Measurements from ENCODE around the gene FAM83F.
"Not testable (repeated sequence)": the region's sequence is repeated elsewhere in the genome, so short reads cannot be mapped to it uniquely, and the experiment has no call there.

Gene FAM83F

DNA sequence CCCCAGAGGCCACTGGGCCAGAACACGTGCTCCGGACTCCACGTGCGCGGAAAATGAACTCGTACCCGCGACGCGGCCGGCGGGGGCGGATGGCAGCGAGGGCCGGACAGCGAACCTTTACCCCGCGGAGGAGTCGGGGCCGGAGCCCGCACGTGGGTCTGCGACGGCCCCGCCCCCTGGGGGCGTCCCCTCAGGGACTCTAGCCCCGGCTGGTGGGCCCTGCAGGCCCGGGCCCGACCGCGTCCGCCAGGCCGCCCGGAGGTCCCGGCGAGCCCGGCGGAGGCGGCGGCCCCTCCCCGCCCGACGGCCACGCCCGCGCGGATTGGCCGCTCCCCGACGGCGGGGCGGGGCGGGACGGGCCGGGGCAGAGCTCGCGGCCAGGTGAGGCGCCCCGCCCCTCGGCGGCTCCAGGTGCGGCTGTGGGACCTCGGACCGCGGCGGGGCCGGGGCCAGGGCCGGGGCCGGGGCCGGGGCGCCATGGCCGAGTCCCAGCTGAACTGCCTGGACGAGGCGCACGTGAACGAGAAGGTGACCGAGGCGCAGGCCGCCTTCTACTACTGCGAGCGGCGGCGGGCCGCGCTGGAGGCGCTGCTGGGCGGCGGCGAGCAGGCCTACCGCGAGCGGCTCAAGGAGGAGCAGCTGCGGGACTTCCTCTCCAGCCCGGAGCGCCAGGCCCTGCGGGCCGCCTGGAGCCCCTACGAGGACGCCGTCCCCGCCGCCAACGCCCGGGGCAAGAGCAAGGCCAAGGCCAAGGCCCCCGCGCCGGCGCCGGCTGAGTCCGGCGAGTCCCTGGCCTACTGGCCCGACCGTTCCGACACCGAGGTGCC is at the start of gene FAM83F:
Gene FAM83F (plus strand): TSS at position 389 of the 827 bp plus-strand sequence. CDS start 89 bp downstream, at position 478.
- DNase-seq = no peak

DNA sequence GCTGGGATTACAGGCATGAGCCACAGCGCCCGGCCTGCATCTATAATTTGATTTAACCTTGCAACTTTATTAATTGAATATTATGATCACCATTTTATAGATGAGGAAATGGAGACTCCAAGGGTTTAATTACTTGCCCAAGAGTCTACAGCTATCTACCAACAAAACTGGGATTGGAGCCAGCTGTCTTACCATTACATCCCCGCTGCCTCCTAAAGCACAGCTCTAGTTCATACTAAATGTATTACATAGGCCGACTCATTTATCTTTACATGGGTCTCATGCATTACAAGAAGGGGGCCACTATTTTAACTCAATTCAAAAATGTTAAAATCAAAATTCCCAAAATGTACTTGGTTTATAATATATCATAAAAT is 48.6 kb upstream of the FAM83F start:
- DNase-seq = no peak

DNA sequence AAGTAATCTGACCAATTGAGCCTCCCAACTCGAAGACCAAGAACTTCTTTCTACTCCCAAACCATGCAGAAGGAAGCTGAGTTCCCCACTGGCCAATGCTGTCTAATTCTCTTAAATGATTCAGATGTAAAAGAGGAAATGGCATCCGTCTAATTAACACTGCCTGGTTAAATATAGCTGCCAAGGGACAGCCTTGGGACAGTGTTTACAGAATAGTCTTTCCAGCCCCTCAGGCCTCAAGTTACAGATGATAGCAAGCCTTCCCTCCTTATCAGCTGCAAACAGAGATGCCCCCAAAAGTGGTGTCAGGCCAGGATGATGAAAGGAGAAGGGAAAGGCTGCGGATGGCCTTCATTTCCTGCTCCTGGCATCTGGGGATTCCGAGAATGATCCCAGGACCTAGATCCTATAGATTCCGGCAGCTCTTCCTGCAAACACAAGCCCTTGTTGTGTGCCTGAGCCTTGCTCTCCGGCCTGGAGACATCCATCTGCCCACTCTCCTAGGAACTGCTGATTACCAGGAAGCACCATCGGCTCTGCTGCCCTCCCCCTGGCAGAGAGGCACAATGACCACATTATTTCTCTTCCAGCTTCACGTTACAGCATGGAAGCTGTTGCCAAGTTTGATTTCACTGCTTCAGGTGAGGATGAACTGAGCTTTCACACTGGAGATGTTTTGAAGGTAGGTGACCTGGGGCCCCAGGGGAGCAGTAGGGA is 48.1 kb upstream of the FAM83F start:
- peak; percentile 86 for DNase-seq

DNA sequence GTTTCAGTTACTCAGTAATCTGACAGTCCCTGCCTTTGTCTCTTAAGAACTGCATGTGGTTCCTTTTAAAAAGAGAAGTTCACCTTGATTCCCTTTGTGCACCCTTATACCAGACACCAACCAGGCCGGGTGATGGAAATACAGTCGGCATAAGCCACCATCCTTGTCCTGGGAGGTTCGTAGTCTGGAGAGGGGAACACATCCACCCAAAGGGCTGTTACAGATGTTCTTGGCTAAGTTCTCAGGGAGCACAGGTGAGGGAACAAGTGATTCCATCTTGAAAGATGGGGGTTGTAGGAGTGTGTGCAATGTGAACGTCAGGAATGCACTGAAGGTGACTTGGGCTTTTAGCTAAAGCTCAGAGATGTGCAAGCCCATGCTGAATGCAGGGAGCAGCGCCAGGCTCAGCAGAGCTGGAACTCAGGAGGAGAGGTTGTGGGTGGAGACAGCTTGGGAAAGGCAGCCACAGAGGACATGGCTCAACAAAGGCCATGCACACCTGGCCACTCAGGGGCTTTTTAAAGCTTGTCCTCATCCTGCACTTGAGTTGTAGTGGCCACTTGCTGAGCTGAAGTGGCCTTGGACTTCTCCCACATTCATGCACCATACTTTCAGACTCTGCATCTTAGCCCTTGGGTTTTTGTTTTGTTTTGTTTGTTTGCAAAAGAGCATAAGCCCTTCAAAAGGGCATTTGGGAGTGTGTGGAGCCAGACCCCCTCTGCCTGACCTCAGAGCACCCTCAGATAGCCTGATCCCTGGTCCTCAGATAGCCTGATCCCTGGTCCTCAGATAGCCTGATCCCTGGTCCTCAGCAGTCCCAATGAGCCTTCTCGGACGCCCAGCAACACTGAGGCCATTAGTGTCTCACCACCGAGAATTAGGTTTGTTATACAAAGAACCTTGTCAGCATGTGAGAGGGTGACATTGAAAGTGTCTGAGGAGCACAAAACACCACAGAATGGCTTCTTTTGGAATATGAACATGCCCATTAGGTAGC is 47.2 kb upstream of the FAM83F start:
- peak; percentile 87 for DNase-seq

DNA sequence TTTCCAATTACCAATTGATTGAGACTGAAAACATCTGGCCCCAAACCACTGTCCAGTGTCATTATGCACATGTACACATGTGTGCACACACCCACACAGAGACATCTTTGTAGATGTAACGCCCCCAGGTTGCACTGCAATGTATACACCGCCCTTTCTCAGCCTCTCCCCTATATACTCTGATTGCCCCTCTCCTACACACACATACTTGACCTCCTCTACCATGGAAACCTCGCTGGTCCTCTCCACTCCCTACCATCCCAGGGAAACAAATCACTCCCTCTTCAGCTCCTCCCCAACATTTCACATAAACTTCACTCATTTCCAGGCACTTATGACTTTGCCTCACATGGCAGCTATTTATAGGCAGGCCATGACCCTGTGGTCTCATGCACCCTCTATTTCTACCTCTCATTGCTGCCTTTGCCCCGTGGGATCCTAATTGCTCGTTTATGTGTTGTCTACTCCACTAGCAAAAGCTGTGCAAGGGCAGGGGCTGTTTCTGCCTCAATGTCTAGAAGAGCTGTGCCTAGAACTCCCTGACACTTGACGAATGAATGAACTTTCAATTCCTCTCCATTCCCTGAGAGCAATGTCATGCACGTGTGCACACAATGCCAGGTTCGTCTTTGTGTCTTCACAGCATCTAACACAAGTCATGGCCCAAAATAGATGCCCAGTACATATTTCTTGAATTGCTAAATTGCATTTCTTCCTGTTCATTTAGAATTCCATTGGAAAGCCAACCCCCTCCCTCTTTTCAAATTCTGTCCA is 44.6 kb upstream of the FAM83F start:
- no peak for DNase-seq

DNA sequence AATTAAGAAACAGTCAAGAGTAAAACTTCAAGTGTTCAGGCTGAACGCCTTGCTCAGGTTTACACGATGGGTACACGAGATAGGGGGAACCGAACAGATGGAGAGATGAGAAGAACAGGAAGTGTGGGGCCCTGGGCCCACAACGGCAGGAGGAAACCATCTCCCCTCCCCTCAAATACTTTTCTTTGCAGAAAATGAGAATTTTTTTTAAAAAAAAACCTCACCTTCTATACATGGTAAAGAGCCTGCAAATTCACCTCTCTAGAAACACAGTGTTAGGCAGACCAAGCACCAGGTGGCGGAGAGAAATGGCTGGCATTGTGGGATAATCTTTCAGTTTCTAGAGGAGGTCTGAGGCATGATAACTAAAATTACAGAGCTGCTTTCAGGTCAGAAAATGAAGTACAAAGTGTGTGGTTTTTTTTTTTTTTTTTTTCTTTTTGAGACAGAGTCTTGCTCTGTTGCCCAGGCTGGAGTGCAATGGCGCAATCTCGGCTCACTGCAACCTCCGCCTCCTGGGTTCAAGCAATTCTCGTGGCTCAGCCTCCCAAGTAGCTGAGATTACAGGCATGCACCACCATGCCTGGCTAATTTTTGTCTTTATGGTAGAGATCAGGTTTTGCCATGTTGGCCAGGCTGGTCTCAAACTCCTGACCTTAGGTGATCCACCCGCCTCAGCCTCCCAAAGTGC is 43.0 kb upstream of the FAM83F start:
- DNase-seq = not testable (repeated sequence)

DNA sequence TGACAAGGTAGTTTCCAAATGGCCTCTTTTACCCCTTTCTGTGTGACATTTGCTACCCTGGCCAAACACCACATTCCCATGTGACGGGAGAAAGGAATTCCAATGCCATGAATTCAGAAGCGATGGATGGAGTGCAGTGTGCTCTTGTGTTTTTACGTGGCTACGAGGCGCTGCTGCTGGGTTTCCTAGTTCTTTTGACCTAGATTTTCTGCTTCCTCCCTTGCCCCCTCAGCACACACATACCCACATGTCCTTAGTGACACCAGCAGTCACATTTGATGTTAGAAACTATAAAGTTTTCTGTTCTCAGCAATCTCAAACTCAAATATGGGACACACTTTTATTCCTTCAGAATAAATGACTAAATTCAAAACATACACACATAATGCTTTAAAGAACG is 42.4 kb upstream of the FAM83F start:
- no peak for DNase-seq

DNA sequence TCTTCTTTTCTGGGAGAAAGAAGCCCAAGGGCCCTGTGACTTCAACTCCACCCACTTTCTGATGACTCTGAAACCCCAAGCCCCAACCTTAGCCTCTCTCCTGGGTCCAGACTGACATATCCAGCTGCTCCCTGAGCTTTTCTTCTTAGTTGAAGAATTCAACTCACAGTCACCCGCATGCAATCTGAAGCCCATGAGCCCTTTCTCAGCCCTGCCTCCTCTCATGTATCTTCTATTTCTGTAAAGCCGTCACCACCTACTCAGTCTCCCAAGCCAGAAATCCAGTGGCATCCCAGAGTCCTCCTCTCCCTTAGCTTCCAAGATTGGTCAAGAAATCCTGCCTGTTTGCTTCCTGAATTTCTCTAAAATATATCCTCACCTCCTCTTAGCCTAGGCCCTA is 41.7 kb upstream of the FAM83F start:
- no peak for DNase-seq

DNA sequence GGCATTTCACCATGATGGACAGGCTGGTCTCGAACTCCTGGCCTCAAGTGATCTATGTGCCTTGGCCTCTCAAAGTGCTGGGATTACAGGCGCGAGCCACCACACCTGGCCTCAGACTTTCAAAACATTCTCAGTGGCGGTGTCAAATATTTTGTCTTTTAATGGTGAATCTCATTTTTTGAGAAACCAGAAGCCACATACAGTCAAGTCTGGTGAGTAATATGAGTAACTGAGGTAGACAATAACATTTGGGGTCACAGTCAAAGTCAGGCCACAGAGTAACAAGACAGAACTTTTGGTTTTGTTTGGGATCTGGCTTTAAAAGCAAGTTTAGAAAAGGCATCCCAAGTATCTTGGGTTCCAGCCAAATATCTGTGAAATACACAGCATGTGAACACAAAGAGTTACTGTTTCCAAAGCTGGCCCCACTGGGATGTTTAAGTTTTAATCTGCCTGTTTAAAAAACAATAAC is 40.1 kb upstream of the FAM83F start:
- DNase-seq = no peak

DNA sequence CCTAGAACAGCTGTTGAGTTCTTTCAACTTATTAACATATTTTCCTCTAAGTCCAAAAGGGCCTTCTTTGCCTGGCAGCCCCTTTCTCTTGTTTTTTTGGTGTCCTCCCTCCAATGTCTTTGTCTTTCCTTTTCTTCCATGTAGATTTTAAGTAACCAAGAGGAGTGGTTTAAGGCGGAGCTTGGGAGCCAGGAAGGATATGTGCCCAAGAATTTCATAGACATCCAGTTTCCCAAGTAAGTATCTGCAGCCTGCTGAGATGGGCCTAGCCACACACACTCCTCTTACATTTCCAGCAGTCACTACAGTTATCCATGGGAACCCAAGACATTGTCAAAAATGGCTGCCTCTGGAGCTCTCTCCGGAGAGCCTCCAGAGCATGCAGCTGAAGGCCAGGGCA is 39.1 kb upstream of the FAM83F start:
- DNase-seq = no peak

DNA sequence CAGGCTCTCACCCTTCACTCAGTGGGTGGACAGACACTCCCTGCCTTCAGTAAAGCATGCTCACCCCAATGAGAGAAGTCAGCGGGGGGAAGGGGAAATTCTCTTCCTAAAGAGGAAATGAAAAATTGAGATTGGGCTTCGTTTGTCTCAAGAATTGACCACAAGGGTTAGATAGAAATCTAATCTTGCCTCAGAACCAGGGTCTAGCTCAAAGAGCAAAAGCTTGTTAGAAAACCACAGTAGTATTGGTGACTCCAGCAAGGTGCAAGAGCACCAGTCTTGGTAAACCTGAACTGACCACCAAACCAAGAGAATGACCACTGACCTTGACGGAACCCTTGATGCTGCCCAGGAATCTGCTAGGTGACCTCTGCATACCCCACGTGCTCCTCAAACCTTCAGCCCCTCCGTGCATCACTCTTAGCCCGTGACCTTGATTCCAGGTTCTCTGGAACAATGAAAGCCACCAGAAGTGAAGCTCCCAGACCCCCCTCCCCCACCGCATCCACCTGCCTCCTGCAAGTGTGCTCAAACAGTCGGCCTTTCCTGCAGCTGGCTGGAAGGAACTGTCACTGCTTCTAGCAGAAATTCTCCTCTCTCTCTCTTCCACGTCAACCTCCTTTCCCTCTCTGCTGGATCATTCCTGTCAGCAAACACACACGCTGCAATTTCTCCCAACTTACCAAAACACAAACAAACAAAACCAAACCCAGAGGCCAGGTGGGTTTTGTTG is 37.7 kb upstream of the FAM83F start:
- no peak for DNase-seq

DNA sequence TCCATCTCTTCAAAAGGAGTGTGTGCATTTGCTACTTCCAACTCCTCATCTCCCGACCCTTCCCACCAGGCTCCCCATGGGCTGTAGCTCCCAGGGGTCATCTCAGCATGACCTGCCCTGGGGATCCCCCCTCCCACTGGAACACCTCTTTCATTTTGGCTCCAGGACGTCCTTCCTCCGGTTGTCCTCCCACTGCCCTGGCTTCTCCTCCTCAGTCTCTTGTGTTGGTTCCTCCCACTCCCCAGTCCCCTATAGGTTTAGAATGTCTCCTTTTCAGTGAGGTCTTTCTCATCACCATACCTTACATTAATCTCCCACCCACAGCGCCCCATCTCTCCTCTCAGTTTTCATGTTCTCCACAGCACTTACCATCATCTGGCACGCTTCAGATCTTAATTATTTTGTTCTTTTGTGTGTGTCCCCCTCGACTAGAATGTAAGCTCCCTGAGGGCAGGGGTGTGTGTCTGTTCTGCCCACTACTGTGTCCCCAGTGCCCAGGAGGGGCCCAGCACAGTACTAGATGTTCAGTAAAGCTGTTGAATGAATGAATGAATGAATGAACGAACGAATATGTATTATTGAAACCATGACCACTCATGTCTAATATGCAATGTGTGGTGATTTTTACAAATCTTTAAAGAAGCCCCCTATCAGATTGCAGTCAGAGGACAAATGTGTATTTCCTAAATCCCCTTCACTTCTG is 36.6 kb upstream of the FAM83F start:
- DNase-seq = no peak

DNA sequence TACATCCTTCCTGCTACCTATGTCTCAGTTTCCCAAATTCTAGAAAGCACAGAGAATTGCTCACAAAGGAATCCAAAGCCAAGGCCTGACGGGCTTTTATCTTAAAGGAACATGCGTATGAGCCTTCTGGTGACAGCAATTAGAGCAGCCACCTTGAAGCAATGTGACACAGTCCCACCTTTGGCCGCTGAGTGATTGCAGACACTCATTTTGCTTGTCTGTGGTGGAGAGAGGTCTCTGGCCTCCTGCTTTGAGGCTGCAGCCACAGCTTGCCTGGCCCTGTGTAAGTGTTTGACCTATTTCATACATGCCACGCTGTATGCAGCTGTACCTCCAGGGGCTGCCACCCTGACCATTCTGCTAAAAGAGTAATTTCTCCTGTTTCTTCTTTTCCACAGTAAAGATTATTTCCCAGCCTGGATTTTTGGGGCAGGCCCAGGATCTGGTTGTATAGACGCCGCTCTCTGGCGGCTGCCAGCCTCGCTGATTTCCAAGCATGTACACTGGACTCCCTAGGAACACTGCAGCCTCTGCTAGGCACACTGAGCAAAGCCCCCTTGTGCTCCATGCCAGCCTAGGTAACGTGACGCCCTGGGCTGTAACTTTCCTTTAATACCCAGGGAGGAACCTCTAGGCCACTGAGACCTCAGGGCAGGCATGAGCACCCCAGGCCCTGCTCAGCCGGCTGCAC is 35.7 kb upstream of the FAM83F start:
- DNase-seq = no peak

DNA sequence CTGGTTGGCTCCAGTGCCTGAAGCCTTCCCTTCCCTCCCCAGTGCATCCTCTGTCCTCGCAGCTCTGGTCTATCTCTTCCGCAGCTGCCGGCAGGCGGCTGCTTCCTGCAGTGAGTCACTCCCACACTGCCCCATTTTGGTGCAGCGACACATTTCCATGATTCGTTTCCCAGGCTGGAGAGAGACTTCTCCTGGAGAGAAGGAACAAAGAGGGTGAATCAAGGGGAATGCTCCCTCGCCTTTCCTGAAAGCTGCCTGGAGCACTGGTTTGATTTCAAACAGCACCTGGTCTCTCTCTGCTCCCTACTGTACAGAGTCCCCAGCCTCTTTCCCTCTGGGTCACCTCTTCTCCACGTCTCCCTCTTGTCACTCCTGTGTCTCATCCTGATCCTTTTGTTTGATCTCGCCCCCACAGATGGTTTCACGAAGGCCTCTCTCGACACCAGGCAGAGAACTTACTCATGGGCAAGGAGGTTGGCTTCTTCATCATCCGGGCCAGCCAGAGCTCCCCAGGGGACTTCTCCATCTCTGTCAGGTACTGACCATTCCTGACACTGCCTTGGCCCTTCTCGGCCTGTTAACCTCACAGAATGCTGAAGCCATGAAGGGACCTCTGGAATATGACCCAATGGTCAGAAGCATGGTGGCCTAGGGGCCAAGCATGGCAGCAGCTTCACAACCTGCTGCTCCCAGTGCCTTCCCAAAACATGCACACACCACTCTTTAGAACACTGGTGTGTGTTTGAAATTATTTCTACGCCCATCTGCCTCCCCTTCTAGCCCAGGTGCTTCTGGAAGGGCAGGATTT is 34.9 kb upstream of the FAM83F start, which contains the start of gene TMA7B:
Gene TMA7B (plus strand): TSS at position 758 of the 808 bp plus-strand sequence. CDS start 3,978 bp downstream, outside the sequence.
- no peak for DNase-seq

DNA sequence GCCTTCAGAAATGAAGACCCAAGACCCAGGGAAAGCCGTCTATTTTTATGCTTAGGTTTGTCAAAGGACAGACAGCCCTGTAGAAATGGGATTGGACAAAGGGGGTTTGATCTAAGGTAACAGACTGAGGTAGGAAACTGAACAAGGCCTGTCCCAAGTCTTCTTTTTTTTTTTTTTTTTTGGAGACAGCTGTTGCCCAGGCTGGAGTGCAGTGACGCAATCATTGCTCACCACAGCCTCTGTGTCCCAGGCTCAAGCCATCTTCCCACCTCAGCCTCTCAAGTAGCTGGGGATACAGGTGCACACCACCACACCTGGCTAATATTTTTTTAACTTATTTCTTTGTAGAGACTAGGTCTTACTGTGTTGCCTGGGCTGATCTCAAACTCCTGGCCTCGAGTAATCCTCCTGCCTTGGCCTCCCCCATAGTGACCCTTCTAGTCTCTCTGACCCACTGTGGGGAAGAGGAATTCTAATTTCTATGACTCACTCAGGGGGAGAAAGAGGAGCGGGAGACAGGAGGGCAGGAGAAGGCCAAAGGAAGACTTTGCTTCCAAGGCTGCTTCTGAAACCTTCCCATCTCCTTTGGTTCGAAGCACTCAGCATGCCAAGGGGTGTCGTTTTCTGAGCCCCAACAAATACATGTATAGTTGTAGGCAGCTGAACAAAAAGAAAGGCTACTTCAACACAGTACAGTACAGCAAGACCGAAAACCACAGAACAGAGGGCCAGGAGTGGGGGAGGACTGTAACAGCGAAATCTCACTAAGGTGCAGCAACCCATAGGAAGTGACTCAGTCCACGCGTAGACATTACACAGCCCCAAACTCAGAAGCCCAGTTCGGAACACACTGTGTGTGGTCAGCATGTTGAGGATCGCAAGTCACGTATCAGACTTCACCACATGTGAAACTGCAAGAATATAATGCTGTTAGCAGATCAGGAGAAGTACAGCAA is 33.7 kb upstream of the FAM83F start:
- no peak for DNase-seq

DNA sequence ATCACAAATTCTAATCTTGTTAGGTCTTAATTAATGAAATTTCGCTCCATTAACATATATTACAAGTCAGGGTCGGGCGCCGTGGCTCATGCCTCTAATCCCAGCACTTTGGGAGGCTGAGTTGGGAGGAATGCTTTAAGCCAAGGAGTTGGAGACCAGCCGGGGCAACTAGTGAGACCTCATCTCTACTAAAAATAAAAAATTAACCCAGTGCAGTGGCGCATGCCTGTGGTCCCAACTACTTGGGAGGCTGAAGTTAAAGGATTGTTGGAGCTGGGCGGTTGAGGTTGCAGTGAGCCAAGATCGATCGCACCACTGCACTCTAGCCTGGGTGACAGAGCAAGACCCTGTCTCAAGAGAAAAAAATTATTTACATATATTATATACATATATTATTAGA is 32.7 kb upstream of the FAM83F start:
- no peak for DNase-seq

DNA sequence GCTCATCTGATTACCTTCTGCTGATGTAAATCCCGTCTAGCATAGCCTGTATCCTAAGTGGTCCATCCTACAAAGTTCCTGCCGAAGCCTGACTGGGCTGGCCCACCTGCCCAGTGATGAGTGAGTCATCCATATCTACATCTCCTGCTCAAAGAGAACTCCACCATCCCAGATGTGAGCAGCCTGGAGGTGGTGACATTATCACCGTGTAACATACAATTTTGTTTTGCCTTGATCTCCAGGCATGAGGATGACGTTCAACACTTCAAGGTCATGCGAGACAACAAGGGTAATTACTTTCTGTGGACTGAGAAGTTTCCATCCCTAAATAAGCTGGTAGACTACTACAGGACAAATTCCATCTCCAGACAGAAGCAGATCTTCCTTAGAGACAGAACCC is 29.0 kb upstream of the FAM83F start:
- no peak for DNase-seq

Measured in NCI-H1092 treated with DMSO at 0.1 percent for 48 hours (cell line).